GM23338 (cell line): Measurements from ENCODE around the gene ADGRG4. TPM values are rescaled to one million over a fixed set of nuclear protein-coding genes. Genes with fewer than 3 reads are reported as not detected.

Experiments
- ATAC-seq: fragments of 200-7000 bp; cut with Tn5 transposase; 3 replicates; pipeline ENCODE4 v1.9.1; 2020
- DNase-seq: peaks from one replicate; pipeline ENCODE4 v3.0.0-alpha.2; 2015; ENCODE audit warnings: low spot score
- H2AFZ ChIP-seq: fragments of 200-600 bp; sonication (generic); 2 replicates; pipeline ENCODE4 v1.8.0; 2016; ENCODE audit warnings: antibody characterized with exemption, mild to moderate bottlenecking, moderate library complexity
- H3F3A ChIP-seq: fragments of 200-600 bp; sonication (generic); replicated peaks from 2 replicates; pipeline ENCODE4 v1.8.0; 2017; ENCODE audit warnings: antibody characterized with exemption, mixed run types, low read depth
- H3K27ac ChIP-seq: fragments of 200-600 bp; sonication (generic); 2 replicates; pipeline ENCODE4 v1.6.1; 2016; ENCODE audit warnings: low read depth
- H3K27me3 ChIP-seq: fragments of 200-600 bp; sonication (generic); 2 replicates; pipeline ENCODE4 v1.8.0; 2016; ENCODE audit warnings: mild to moderate bottlenecking, mixed run types, moderate library complexity; ENCODE audit not compliant: insufficient read depth
- H3K36me3 ChIP-seq: fragments of 200-600 bp; sonication (generic); 2 replicates; pipeline ENCODE4 v1.8.0; 2016; ENCODE audit warnings: mild to moderate bottlenecking; ENCODE audit not compliant: insufficient read depth
- H3K4me1 ChIP-seq: fragments of 200-600 bp; sonication (generic); 2 replicates; pipeline ENCODE4 v1.8.0; 2016; ENCODE audit warnings: mild to moderate bottlenecking, moderate library complexity; ENCODE audit not compliant: insufficient read depth
- H3K4me2 ChIP-seq: fragments of 200-600 bp; sonication (generic); 2 replicates; pipeline ENCODE4 v1.7.1; 2017; ENCODE audit warnings: mixed run types
- H3K4me3 ChIP-seq: fragments of 200-600 bp; sonication (generic); 2 replicates; pipeline ENCODE4 v1.6.1; 2016; ENCODE audit warnings: mixed run types
- H3K79me2 ChIP-seq: fragments of 200-600 bp; sonication (generic); replicated peaks from 2 replicates; pipeline ENCODE4 v1.8.0; 2017; ENCODE audit warnings: mild to moderate bottlenecking; ENCODE audit not compliant: insufficient read depth
- H3K9me2 ChIP-seq: fragments of 200-600 bp; sonication (generic); 2 replicates; pipeline ENCODE4 v1.8.0; 2017; ENCODE audit not compliant: insufficient read depth
- H4K20me1 ChIP-seq: fragments of 200-600 bp; sonication (generic); replicated peaks from 2 replicates; pipeline ENCODE4 v1.8.0; 2017; ENCODE audit warnings: mild to moderate bottlenecking; ENCODE audit not compliant: insufficient read depth
- H3K27ac Mint-ChIP-seq: 2 replicates; pipeline ENCODE4 v1.8.0; 2020; ENCODE audit warnings: inconsistent platforms, mild to moderate bottlenecking, moderate library complexity, mixed read lengths
- H3K27me3 Mint-ChIP-seq: 3 replicates; pipeline ENCODE4 v1.8.0; 2022; ENCODE audit warnings: low read depth, mild to moderate bottlenecking, moderate library complexity, mixed read lengths, inconsistent platforms; ENCODE audit not compliant: insufficient read depth, poor library complexity
- H3K36me3 Mint-ChIP-seq: 3 replicates; pipeline ENCODE4 v1.8.0; 2021; ENCODE audit warnings: low read depth, mild to moderate bottlenecking, inconsistent platforms, moderate library complexity, mixed read lengths
- H3K4me1 Mint-ChIP-seq: 3 replicates; pipeline ENCODE4 v1.8.0; 2020; ENCODE audit warnings: mild to moderate bottlenecking, inconsistent platforms, mixed read lengths
- H3K4me3 Mint-ChIP-seq: 3 replicates; pipeline ENCODE4 v1.8.0; 2021; ENCODE audit warnings: moderate library complexity, mild to moderate bottlenecking, inconsistent platforms, mixed read lengths
- H3K9me3 Mint-ChIP-seq: 3 replicates; pipeline ENCODE4 v1.8.0; 2020; ENCODE audit warnings: moderate library complexity, mild to moderate bottlenecking, inconsistent platforms, mixed read lengths
- CREB1 ChIP-seq: fragments of 250-450 bp; sonication (Bioruptor Pico); IDR thresholded peaks from 2 replicates; pipeline ENCODE4 v1.5.0; 2020; ENCODE audit warnings: low read depth, mild to moderate bottlenecking, moderate library complexity
- CTCF ChIP-seq, 2 experiments: fragments of 200-600 bp in 1 of 2; sonication (generic) in 1 of 2; conservative IDR thresholded peaks; 2 replicates each; pipeline versions ENCODE4 v1.5.1 to v1.6.1; 2016 to 2017; ENCODE audit warnings: antibody characterized with exemption in 2 of 2, low read depth in 2 of 2, mild to moderate bottlenecking in 2 of 2, moderate library complexity in 1 of 2
- ETS1 ChIP-seq: IDR thresholded peaks from 2 replicates; pipeline ENCODE4 v1.6.1; 2016; ENCODE audit warnings: antibody characterized with exemption
- EZH2 ChIP-seq: fragments of 200-600 bp; sonication (generic); IDR thresholded peaks from one replicate; pipeline ENCODE4 v1.8.0; 2017; ENCODE audit warnings: antibody characterized with exemption, mild to moderate bottlenecking, low read depth; ENCODE audit not compliant: unreplicated experiment
- EZH2phosphoT487 ChIP-seq: fragments of 200-600 bp; sonication (generic); IDR thresholded peaks from one replicate; pipeline ENCODE4 v1.8.1; 2018; ENCODE audit warnings: antibody characterized with exemption; ENCODE audit not compliant: unreplicated experiment
- JUNB ChIP-seq: IDR thresholded peaks from one replicate; pipeline ENCODE4 v1.6.1; 2016; ENCODE audit warnings: antibody characterized with exemption; ENCODE audit not compliant: unreplicated experiment
- NANOG ChIP-seq: IDR thresholded peaks from 2 replicates; pipeline ENCODE4 v1.6.1; 2016; ENCODE audit warnings: antibody characterized with exemption, borderline replicate concordance
- POLR2AphosphoS5 ChIP-seq: IDR thresholded peaks from 2 replicates; pipeline ENCODE4 v1.6.1; 2016; ENCODE audit warnings: antibody characterized with exemption, low read depth
- REST ChIP-seq: IDR thresholded peaks from one replicate; pipeline ENCODE4 v1.6.1; 2018; ENCODE audit warnings: antibody characterized with exemption; ENCODE audit not compliant: unreplicated experiment
- STAT1 ChIP-seq: IDR thresholded peaks from one replicate; pipeline ENCODE4 v1.6.1; 2016; ENCODE audit warnings: antibody characterized with exemption; ENCODE audit not compliant: unreplicated experiment
- ZNF114 ChIP-seq: fragments of 250-450 bp; sonication (Bioruptor Pico); IDR thresholded peaks from 2 replicates; pipeline ENCODE4 v1.5.0; 2020; ENCODE audit warnings: mild to moderate bottlenecking, moderate library complexity
- ZNF331 ChIP-seq: fragments of 250-450 bp; sonication (Bioruptor Pico); IDR thresholded peaks from 2 replicates; pipeline ENCODE4 v1.5.0; 2020; ENCODE audit warnings: low read depth, mild to moderate bottlenecking, moderate library complexity
- ZNF462 ChIP-seq: fragments of 250-450 bp; sonication (Bioruptor Pico); IDR thresholded peaks from 2 replicates; pipeline ENCODE4 v1.5.0; 2020; ENCODE audit warnings: mild to moderate bottlenecking, moderate library complexity
- polyA plus RNA-seq: library from polyadenylated mRNA; unstranded; fragments of >200 nt; fragmentation: Nextera tagmentation; extraction: Ambion mirVana; gene quantifications from 2 replicates; pipeline ENCODE4 v1.2.1, GENCODE V29; 2016
- total RNA-seq: library from RNA; depleted of rRNA; stranded (reverse); fragments of >200 nt; shearing (Covaris generic); gene quantifications from 2 replicates; pipeline ENCODE4 v1.2.3, GENCODE V29; 2014

The ADGRG4 gene
- total and polyA plus RNA-seq, 2 experiments from 2014 or later = not detected

GRCh38 chrX:136310411-136310810, 9.6 kb downstream of the ADGRG4 start:
- Histone ChIP-seq H3K4me1 (no peaks in the 10 kb centered on the region), H3F3A (no peaks in the 10 kb centered on the region), H2AFZ (no peak overlapping the region), H3K9me2 (no peaks in the 10 kb centered on the region), H3K27ac (no peak overlapping the region), H4K20me1 (no peaks in the 10 kb centered on the region), H3K4me3 (no peak overlapping the region), H3K36me3 (no peaks in the 10 kb centered on the region), H3K27me3 (no peaks in the 10 kb centered on the region), H3K79me2 (no peaks in the 10 kb centered on the region), H3K4me2 (no peak overlapping the region)
- ATAC-seq = 0 out of 3 replicates have a peak, but pooled peaks have one; percentile 28
- Mint-ChIP-seq H3K4me1 (no peaks in the 10 kb centered on the region), H3K9me3 (no peaks in the 10 kb centered on the region), H3K27me3 (no peaks in the 10 kb centered on the region), H3K4me3 (no peak overlapping the region), H3K36me3 (no peaks in the 10 kb centered on the region), H3K27ac (no peak overlapping the region)
- TF ChIP-seq EZH2phosphoT487 = no peak
- no peak for TF ChIP-seq NANOG
- no peak for TF ChIP-seq JUNB
- TF ChIP-seq CREB1 (CRISPR knock-in tag) = no peak
- TF ChIP-seq EZH2 = no peak
- no peak for TF ChIP-seq ZNF331 (CRISPR knock-in tag)
- no peak for TF ChIP-seq ZNF462
- TF ChIP-seq ETS1 = no peak
- TF ChIP-seq REST = no peak
- TF ChIP-seq POLR2AphosphoS5 = no peak
- TF ChIP-seq CTCF (conservative IDR thresholded peaks at IDR 0.05; ENCODE audit: low read depth in 2 of 2) = no peak
- no peak for TF ChIP-seq ZNF114 (CRISPR knock-in tag)
- no peak for TF ChIP-seq STAT1
- DNase-seq = peak; percentile 6
